ENCODE data around the gene PPP1R2. TPM values are rescaled to one million over a fixed set of nuclear protein-coding genes. Genes with fewer than 3 reads are reported as not detected.

The PPP1R2 gene
- total RNA-seq, 2 experiments from 2014 or later, result 85.3 to 93.6 TPM

Other genes with a start within 250 kb of the PPP1R2 start
- gene ACAP2, start 100.3 kb downstream of the PPP1R2 start, total RNA-seq, result 10 to 100 TPM; 68.3 to 73.4 TPM
- gene APOD, start 40.6 kb upstream of the PPP1R2 start, total RNA-seq, result not detected
- gene MUC20, start 177.7 kb upstream of the PPP1R2 start, total RNA-seq, result 1 to 10 TPM; 3.0 to 3.1 TPM